ENCODE data around the gene FBXO9. TPM values are rescaled to one million over a fixed set of nuclear protein-coding genes. Genes with fewer than 3 reads are reported as not detected.

Gene FBXO9
- total and polyA plus RNA-seq, 2 of the 8 experiments (the other 6 are each of a cell fraction or from before 2014, with no cell fraction given) = 41.3 to 50.9 TPM

GRCh38 chr6:53033764-53034163 is 31.4 kb upstream of the FBXO9 start:
- Histone ChIP-seq H3K4me1 (replicated peaks in 1 of 4; ENCODE audit: control insufficient read depth in 3 of 4, insufficient read depth in 4 of 4, low read length in 3 of 4) (no peaks in the 10 kb centered on the region), H3K4ac (replicated peaks; ENCODE audit: insufficient read length, low read depth, low read length) (no peak overlapping the region), H3K56ac (replicated peaks; ENCODE audit: insufficient read length, low read depth, low read length) (no peak overlapping the region), H3K14ac (ENCODE audit: insufficient read length) (no peak overlapping the region), H3K27me3 (replicated peaks in 1 of 4; ENCODE audit: control insufficient read depth in 3 of 4, extremely low read depth in 1 of 4, insufficient read depth in 3 of 4, low read length in 3 of 4) (no peaks in the 10 kb centered on the region), H4K91ac (replicated peaks; ENCODE audit: insufficient read length, low read length) (no peak overlapping the region), H3K23ac (ENCODE audit: insufficient read length) (no peak overlapping the region), H3K36me3 (ENCODE audit: control insufficient read depth in 2 of 4, insufficient read depth in 4 of 4, low read length in 3 of 4) (peaks cover 0 to 12% (median 6%) of the 10 kb centered on the region in 4 experiments; a peak in 4 of 8 replicates), H3K23me2 (ENCODE audit: low read depth, low read length) (no peaks in the 10 kb centered on the region), H2BK5ac (ENCODE audit: low read depth, low read length) (no peak overlapping the region), H3K79me1 (ENCODE audit: low read depth, low read length) (no peaks in the 10 kb centered on the region), H2BK12ac (ENCODE audit: low read depth, low read length) (no peak overlapping the region), H4K8ac (ENCODE audit: extremely low read depth, insufficient read depth, low read length) (no peak overlapping the region), H2AK5ac (ENCODE audit: low read depth, low read length) (no peak overlapping the region), H2BK20ac (ENCODE audit: low read length) (no peak overlapping the region), H3K4me2 (ENCODE audit: insufficient read depth in 1 of 2, low read depth in 2 of 2, low read length in 2 of 2) (no peak overlapping the region), H3K9ac (replicated peaks in 1 of 4; ENCODE audit: extremely low read depth in 1 of 4, low read depth in 3 of 4, low read length in 3 of 4) (no peak overlapping the region), H3K79me2 (ENCODE audit: control insufficient read depth in 1 of 2, insufficient read depth in 2 of 2, low read length in 2 of 2) (no peaks in the 10 kb centered on the region), H3K9me3 (ENCODE audit: insufficient read depth in 2 of 2, low read depth in 1 of 2, low read length in 1 of 2) (no peaks in the 10 kb centered on the region), H2BK15ac (ENCODE audit: low read length) (no peak overlapping the region), H2BK120ac (replicated peaks; ENCODE audit: low read depth, low read length) (no peak overlapping the region), H4K5ac (ENCODE audit: insufficient read length, low read depth, low read length) (no peak overlapping the region), H3K4me3 (ENCODE audit: extremely low read depth in 1 of 4, insufficient read depth in 2 of 4, low read depth in 3 of 4, low read length in 4 of 4) (no peak overlapping the region), H4K20me1 (replicated peaks in 1 of 2; ENCODE audit: control insufficient read depth in 1 of 2, insufficient read depth in 2 of 2, low read length in 2 of 2) (no peaks in the 10 kb centered on the region), H2AFZ (ENCODE audit: low read length) (no peak overlapping the region), H3K18ac (ENCODE audit: extremely low read depth, low read length) (no peak overlapping the region), H3K27ac (ENCODE audit: low read depth, low read length) (no peak overlapping the region)
- ChIA-PET CTCF (ENCODE audit: partially characterized antibody) (interaction anchor here (0.9 to 1.2 kb wide), 2 partner anchors 10 to 27 kb away, joined by 3 read pairs; no protein-coding TSS in a partner anchor), POLR2A (ENCODE audit: partially characterized antibody) (no interaction called here)
- WGBS, 2 experiments (ENCODE audit: extremely low coverage in 1 of 2, insufficient coverage in 1 of 2, insufficient read length in 1 of 2, insufficient replicate concordance in 2 of 2, low coverage in 1 of 2, low lambda C conversion rate in 2 of 2, missing lambda C conversion rate in 1 of 2) = 85% methylated on average over 4 of the region's 4 CpGs; no CpG with 5 or more reads in 1 of the 2 experiments
- no peak for DNase-seq (ENCODE audit: low read depth in 1 of 2, low spot score in 2 of 2)
- FAIRE-seq = no peak
- TF ChIP-seq TCF12 (IDR thresholded peaks at IDR 0.05; ENCODE audit: low read depth, low read length) = no peak
- TF ChIP-seq TAF7 (optimal IDR thresholded peaks at IDR 0.05; ENCODE audit: borderline replicate concordance, low read depth, low read length) = no peak
- no peak for TF ChIP-seq ZNF274 (IDR thresholded peaks at IDR 0.05; ENCODE audit: borderline replicate concordance, extremely low read depth, low read length)
- no peak for TF ChIP-seq SAP30 (IDR thresholded peaks at IDR 0.05; ENCODE audit: insufficient read depth, insufficient replicate concordance, low read length)
- no peak for TF ChIP-seq SIX5 (IDR thresholded peaks at IDR 0.05; ENCODE audit: low read depth, low read length)
- no peak for TF ChIP-seq SP1 (IDR thresholded peaks at IDR 0.05; ENCODE audit: low read depth, low read length)
- TF ChIP-seq EZH2 (IDR thresholded peaks at IDR 0.05; ENCODE audit: low read depth, low read length, severe bottlenecking) = no peak
- no peak for TF ChIP-seq BACH1 (IDR thresholded peaks at IDR 0.05; ENCODE audit: low read length)
- no peak for TF ChIP-seq KDM4A (IDR thresholded peaks at IDR 0.05; ENCODE audit: low read depth, low read length, severe bottlenecking)
- no peak for TF ChIP-seq BRCA1 (IDR thresholded peaks at IDR 0.05; ENCODE audit: low read depth, low read length)
- no peak for TF ChIP-seq POLR2AphosphoS5 (IDR thresholded peaks at IDR 0.05; ENCODE audit: low read depth, low read length)
- no peak for TF ChIP-seq CTBP2 (IDR thresholded peaks at IDR 0.05; ENCODE audit: borderline replicate concordance, insufficient read depth, insufficient read length, low read length)
- TF ChIP-seq MAFK (IDR thresholded peaks at IDR 0.05; ENCODE audit: low read depth, low read length) = no peak
- TF ChIP-seq EP300 (IDR thresholded peaks at IDR 0.05; ENCODE audit: borderline replicate concordance in 1 of 2, low read depth in 2 of 2, low read length in 2 of 2) = no peak
- TF ChIP-seq CHD1 (IDR thresholded peaks at IDR 0.05; ENCODE audit: low read depth, low read length) = no peak
